Lower leg skin (tissue), 4 donors: Measurements from ENCODE around the gene SORT1. TPM values are rescaled to one million over a fixed set of nuclear protein-coding genes. Genes with fewer than 3 reads are reported as not detected.
"Not testable (repeated sequence)": the region's sequence is repeated elsewhere in the genome, so short reads cannot be mapped to it uniquely, and the experiment has no call there.

Experiments used
- DNase-seq, 2 donors: peaks; one replicate each; pipeline ENCODE4 v3.0.0-alpha.2; 2019; ENCODE audit warnings: low spot score in 2 of 2
- H3K4me3 ChIP-seq: fragments of 200-600 bp; sonication (generic); 2 replicates; pipeline ENCODE4 v1.5.1; 2017; ENCODE audit warnings: mild to moderate bottlenecking, low read depth; ENCODE audit not compliant: poor library complexity, severe bottlenecking
- CTCF ChIP-seq, 3 donors: fragments of 450-650 bp; IDR thresholded peaks; one replicate each; pipeline ENCODE4 v1.5.1; 2016; ENCODE audit warnings: antibody characterized with exemption in 3 of 3, mild to moderate bottlenecking in 3 of 3, moderate library complexity in 2 of 3
- POLR2A ChIP-seq, 2 donors: fragments of 450-650 bp; IDR thresholded peaks; one replicate each; pipeline ENCODE4 v1.6.1; 2016 to 2017; ENCODE audit warnings: antibody characterized with exemption in 2 of 2, mild to moderate bottlenecking in 1 of 2, moderate library complexity in 1 of 2
- WGBS, 2 donors: methylation state at CpG; one replicate each; pipeline ENCODE4 v1.1.5; 2018; 5-methylcytosine and 5-hydroxymethylcytosine counted together
- intact Hi-C: fragments of 100-400 bp; cut with DNase I; formaldehyde crosslinking; loops from one replicate; pipeline ENCODE4 v1.15.0; 2023; ENCODE audit warnings: low total_unique reads
- total RNA-seq, 4 donors: library from RNA; depleted of rRNA; stranded (reverse); fragments of >200 nt; gene quantifications; one replicate each; pipeline ENCODE4 v1.1.0, GENCODE V29; 2016

The SORT1 gene
- total RNA-seq, 4 donors from 2014 or later, result 29.8 to 53.1 (median 39.5) TPM

- intact Hi-C loops, result no loop called here
- DNase-seq, result no peak
- TF ChIP-seq CTCF (IDR thresholded peaks at IDR 0.05), result no peak
- no peak for TF ChIP-seq POLR2A (IDR thresholded peaks at IDR 0.05)
- WGBS, 2 donors, result 61 to 72% methylated on average over 12 of the region's 12 CpGs
- H3K4me3 ChIP-seq, result no peak overlapping the region
Observed at GRCh38 chr1:109312978-109313775, 84.5 kb downstream of the SORT1 start.

GRCh38 chr1:109312246-109312645 is 85.5 kb downstream of the SORT1 start:
- intact Hi-C loops, result no loop called here
- TF ChIP-seq POLR2A (IDR thresholded peaks at IDR 0.05) (no peak), CTCF (IDR thresholded peaks at IDR 0.05) (no peak)
- DNase-seq, result no peak
- no peak overlapping the region for H3K4me3 ChIP-seq
- WGBS, 2 donors, result 84 to 85% methylated on average over 2 of the region's 2 CpGs

- no peak for DNase-seq
- intact Hi-C loops, result no loop called here
- no peak for TF ChIP-seq POLR2A (IDR thresholded peaks at IDR 0.05)
- no peak for TF ChIP-seq CTCF (IDR thresholded peaks at IDR 0.05)
- 67% methylated on average over 2 of the region's 2 CpGs for WGBS, 2 donors
- H3K4me3 ChIP-seq, result no peak overlapping the region
Observed at GRCh38 chr1:109309347-109309746, 88.4 kb downstream of the SORT1 start.

- DNase-seq, result no peak
- 74 to 76% methylated on average over 14 of the region's 14 CpGs for WGBS, 2 donors
- H3K4me3 ChIP-seq, result no peak overlapping the region
- no peak for TF ChIP-seq POLR2A (IDR thresholded peaks at IDR 0.05)
- no peak for TF ChIP-seq CTCF (IDR thresholded peaks at IDR 0.05)
- intact Hi-C loops, result no loop called here
Observed at GRCh38 chr1:109307274-109308021, 90.3 kb downstream of the SORT1 start.

GRCh38 chr1:109306832-109307273 is 90.9 kb downstream of the SORT1 start, which contains the start of gene MYBPHL:
TSS of gene MYBPHL (minus strand) at chr1:109307011. CDS start at chr1:109306991, 20 bp downstream.
- intact Hi-C loops, result no loop called here
- no peak for TF ChIP-seq POLR2A (IDR thresholded peaks at IDR 0.05)
- no peak for TF ChIP-seq CTCF (IDR thresholded peaks at IDR 0.05)
- no peak within 1 kb of the TSS for H3K4me3 ChIP-seq
- WGBS, 2 donors, result 76 to 79% methylated on average over 7 of the region's 7 CpGs
- DNase-seq, result no peak

- H3K4me3 ChIP-seq, intact Hi-C loops, DNase-seq: not testable (repeated sequence)
- WGBS, 2 donors, result 56 to 58% methylated on average over 10 of the region's 10 CpGs
Observed at GRCh38 chr1:109305991-109306390, 91.7 kb downstream of the SORT1 start.
